ENCODE data around the gene FAM13A. TPM values are rescaled to one million over a fixed set of nuclear protein-coding genes. Genes with fewer than 3 reads are reported as not detected.

The FAM13A gene
- total and polyA plus RNA-seq, 8 donors, result 15.7 to 56.4 (median 38.1) TPM

DNA sequence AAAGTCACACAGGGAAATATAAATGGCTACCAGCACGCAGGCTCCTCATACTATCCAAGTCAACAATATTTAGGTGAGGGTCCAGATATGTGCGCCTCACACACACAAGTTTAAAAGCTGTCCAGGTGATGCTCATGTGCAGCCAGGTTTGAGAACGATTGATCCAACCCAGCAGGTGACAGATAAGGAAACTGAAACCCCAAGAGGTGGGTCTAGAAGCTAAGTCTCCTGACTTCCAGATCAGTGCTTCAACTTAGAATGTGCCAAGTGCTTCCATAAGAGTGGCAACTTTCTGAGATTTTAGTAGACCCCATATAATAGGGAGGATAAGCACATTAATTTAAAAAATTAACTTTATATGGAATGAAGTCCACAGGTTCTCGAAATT lies 304.9 kb downstream of the FAM13A start:
- Histone ChIP-seq H3K9me3 (no peaks in the 10 kb centered on the region), H3K36me3 (peaks cover 4 to 35% (median 31%) of the 10 kb centered on the region in 3 donors), H3K4me3 (no peak overlapping the region), H3K27ac (no peak overlapping the region), H3K4me1 (peaks cover 11 to 33% (median 33%) of the 10 kb centered on the region in 3 donors), H3K27me3 (no peaks in the 10 kb centered on the region)
- intact Hi-C loops (cut with DNase I), result no loop called here
- DNase-seq (no peak), FAIRE-seq (no peak), ATAC-seq (no peak)
- TF ChIP-seq, protein P1, sequence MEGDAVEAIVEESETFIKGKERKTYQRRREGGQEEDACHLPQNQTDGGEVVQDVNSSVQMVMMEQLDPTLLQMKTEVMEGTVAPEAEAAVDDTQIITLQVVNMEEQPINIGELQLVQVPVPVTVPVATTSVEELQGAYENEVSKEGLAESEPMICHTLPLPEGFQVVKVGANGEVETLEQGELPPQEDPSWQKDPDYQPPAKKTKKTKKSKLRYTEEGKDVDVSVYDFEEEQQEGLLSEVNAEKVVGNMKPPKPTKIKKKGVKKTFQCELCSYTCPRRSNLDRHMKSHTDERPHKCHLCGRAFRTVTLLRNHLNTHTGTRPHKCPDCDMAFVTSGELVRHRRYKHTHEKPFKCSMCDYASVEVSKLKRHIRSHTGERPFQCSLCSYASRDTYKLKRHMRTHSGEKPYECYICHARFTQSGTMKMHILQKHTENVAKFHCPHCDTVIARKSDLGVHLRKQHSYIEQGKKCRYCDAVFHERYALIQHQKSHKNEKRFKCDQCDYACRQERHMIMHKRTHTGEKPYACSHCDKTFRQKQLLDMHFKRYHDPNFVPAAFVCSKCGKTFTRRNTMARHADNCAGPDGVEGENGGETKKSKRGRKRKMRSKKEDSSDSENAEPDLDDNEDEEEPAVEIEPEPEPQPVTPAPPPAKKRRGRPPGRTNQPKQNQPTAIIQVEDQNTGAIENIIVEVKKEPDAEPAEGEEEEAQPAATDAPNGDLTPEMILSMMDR (IDR thresholded peaks at IDR 0.05), result no peak
- WGBS, 2 donors, result 63 to 67% methylated on average over 4 of the region's 4 CpGs

DNA sequence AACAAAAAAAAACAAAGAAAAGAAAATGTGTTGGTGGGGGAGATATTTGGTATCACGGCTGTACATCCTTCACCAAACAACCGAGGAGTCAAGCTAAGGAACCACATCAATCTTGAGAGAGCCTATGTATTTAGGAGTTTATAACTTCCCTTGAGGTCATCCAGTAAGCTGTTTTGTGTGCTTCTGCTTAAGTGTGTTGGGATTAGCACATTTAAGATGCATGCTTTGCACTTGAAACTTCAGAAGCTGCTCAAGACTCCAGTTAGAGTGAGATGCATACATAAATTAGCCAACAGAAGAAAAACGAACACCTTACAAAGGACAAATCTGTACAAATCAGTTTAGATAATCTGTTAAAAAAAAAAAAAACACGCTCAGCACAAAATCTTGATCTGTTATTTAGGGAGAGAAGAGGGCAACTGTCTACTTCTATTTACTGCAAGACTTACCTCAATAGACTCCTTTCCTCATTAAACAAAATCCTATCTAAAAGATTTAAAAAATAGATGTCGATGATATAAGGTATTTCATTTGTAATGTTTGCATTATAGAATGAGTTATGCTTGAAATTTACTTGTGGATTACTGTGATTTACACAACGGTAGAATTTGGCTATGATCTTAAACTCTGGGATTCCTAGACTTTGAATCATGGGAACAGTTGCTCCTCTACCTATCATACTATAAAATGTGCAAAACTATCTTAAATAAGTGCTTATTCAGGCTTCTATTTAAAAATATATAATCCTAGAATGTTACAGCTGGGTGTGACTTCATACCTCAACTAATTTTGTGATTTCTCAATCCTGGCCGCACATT lies 305.5 kb downstream of the FAM13A start:
- no peak for FAIRE-seq
- Histone ChIP-seq H3K27ac (no peak overlapping the region), H3K4me3 (no peak overlapping the region), H3K36me3 (peaks cover 4 to 40% (median 37%) of the 10 kb centered on the region in 3 donors), H3K9me3 (no peaks in the 10 kb centered on the region), H3K27me3 (no peaks in the 10 kb centered on the region), H3K4me1 (peaks cover 11 to 33% (median 33%) of the 10 kb centered on the region in 3 donors)
- ATAC-seq, result no peak
- intact Hi-C loops (cut with DNase I), result no loop called here
- TF ChIP-seq, protein P1 (IDR thresholded peaks at IDR 0.05), result no peak
- DNase-seq, result no peak
- 85 to 91% methylated on average over 7 of the region's 7 CpGs for WGBS, 2 donors

DNA sequence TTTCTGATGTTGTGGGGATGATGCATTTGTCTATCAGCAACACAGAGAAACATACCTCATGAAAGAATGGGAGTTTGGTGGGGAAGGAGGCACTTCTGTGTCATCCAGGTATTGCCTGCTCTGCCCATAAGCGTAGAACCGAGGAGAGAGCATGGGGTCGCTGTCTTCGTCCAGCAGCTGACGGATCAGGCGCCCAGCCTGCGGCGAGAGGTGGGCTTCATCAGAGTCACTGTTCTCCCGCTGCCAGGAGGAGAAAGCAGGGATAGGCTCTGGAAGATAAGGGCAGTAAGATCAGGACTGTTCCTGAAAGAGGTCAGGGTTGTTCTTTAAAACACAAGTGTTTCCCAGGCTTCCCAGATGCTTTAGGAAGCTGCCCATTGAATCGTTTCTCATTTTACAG lies 306.6 kb downstream of the FAM13A start:
- DNase-seq, result no peak
- TF ChIP-seq, protein P1 (IDR thresholded peaks at IDR 0.05), result no peak
- Histone ChIP-seq H3K27me3 (no peaks in the 10 kb centered on the region), H3K9me3 (no peaks in the 10 kb centered on the region), H3K4me3 (no peak overlapping the region), H3K27ac (no peak overlapping the region), H3K4me1 (peaks cover 11 to 32% (median 31%) of the 10 kb centered on the region in 3 donors), H3K36me3 (peaks cover 4 to 47% (median 40%) of the 10 kb centered on the region in 3 donors)
- ATAC-seq, result no peak
- intact Hi-C loops (cut with DNase I), result no loop called here
- no peak for FAIRE-seq
- 90 to 92% methylated on average over 10 of the region's 10 CpGs for WGBS, 2 donors

DNA sequence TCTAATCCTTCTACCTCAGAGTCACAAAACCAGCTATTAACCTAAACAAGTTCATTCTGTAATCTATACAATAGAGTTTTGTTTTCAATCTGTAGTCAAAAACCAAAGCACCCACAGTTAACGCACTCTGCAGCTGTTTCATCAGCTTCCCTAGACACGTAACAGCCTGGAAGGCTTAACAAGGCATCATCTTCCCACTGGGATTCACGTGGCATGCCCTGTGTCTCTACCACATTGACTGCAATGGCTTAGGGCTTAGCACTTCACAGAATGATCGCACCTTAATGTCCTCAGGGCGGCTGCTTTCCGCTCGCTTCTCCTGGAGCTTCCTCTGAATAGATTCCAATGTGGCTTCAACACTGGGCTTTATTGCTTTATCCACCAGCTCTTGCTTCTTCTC lies 309.6 kb downstream of the FAM13A start:
- no peak for FAIRE-seq
- Histone ChIP-seq H3K36me3 (peaks cover 4 to 66% (median 40%) of the 10 kb centered on the region in 3 donors), H3K4me3 (no peak overlapping the region), H3K27me3 (no peaks in the 10 kb centered on the region), H3K4me1 (peaks cover 0 to 2% (median under 1%) of the 10 kb centered on the region in 3 donors), H3K27ac (no peak overlapping the region), H3K9me3 (no peaks in the 10 kb centered on the region)
- WGBS, 2 donors, result 96 to 97% methylated on average over 7 of the region's 7 CpGs
- no peak for DNase-seq
- ATAC-seq, result no peak
- TF ChIP-seq, protein P1 (IDR thresholded peaks at IDR 0.05), result no peak
- intact Hi-C loops (cut with DNase I), result no loop called here

DNA sequence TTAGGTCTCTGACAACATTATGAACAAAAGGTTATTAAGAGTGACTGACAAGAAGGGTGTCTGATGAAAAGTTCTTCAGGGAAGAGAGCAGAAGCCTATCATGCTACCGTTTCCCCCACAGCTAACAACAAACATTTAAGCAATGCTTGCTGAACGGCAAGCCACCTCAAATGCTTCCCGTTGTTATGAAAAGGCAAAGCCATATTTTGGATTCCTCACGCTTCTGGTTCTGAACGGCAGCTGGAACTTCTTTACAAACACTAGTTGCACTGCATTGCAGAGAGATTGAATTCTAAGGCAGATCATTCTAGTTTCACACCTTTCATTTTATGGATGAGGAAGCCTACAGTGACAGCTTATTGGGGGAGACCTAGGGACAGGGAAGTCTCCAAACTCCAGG lies 310.8 kb downstream of the FAM13A start:
- FAIRE-seq, result no peak
- no peak for DNase-seq
- H3K4me3 ChIP-seq, result no peak overlapping the region
- TF ChIP-seq, protein P1 (IDR thresholded peaks at IDR 0.05), result no peak
- intact Hi-C loops (cut with DNase I), result no loop called here
- no peak for ATAC-seq
- no peaks in the 10 kb centered on the region for H3K27me3 ChIP-seq
- peaks cover 4 to 66% (median 37%) of the 10 kb centered on the region in 3 donors for H3K36me3 ChIP-seq
- WGBS, 2 donors, result 64 to 72% methylated on average over 5 of the region's 5 CpGs
- no peaks in the 10 kb centered on the region for H3K4me1 ChIP-seq
- no peaks in the 10 kb centered on the region for H3K9me3 ChIP-seq
- no peak overlapping the region for H3K27ac ChIP-seq
